ENCODE data around the gene ARF3.

DNA sequence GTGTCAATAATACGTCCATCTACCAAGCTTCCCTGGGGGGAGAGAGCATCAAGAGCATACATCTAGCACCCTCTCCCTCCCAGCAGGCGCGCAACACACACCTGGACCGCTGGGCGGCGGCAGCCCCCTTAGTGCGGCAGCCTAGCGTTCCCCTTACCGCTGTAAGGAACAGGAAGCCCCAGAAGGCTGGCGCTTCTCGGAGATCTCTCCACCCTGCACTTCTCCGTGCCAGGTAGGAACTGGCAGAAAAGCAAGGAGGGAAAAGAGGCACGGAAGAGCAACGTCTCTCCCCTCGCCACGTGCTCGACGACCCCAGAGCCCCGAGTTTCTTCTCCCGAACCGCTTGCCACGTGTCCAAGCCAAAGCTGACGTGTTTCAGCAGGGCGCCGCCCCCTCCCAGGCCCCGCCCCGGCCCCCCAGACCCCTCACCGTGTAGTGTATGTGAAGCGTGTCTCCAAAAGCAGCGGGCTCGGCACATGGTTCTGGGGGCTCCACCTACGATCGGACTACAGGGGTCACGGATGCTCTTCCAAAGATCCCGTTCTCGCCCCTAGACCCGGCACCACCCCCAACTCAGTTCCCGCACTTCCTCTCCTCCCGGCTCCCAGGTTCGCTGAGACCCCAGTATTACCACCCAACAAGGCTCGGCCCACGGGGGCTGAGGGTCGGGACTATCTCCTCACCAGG, 32.5 kb downstream of the ARF3 start:
- TF ChIP-seq, protein P1, sequence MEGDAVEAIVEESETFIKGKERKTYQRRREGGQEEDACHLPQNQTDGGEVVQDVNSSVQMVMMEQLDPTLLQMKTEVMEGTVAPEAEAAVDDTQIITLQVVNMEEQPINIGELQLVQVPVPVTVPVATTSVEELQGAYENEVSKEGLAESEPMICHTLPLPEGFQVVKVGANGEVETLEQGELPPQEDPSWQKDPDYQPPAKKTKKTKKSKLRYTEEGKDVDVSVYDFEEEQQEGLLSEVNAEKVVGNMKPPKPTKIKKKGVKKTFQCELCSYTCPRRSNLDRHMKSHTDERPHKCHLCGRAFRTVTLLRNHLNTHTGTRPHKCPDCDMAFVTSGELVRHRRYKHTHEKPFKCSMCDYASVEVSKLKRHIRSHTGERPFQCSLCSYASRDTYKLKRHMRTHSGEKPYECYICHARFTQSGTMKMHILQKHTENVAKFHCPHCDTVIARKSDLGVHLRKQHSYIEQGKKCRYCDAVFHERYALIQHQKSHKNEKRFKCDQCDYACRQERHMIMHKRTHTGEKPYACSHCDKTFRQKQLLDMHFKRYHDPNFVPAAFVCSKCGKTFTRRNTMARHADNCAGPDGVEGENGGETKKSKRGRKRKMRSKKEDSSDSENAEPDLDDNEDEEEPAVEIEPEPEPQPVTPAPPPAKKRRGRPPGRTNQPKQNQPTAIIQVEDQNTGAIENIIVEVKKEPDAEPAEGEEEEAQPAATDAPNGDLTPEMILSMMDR (optimal IDR thresholded peaks at IDR 0.05 in 1 of 3, IDR thresholded peaks at IDR 0.05 in 1 of 3, conservative IDR thresholded peaks at IDR 0.05 in 1 of 3; ENCODE audit: extremely low read depth in 1 of 3, insufficient read depth in 2 of 3, low read length in 3 of 3), result peak; percentile 38 to 74 (median 72)
- no peak for TF ChIP-seq EZH2 (IDR thresholded peaks at IDR 0.05; ENCODE audit: low read length)
